HL-60 (cell line): ENCODE data around the gene ZBTB7C.

Source experiments
- DNase-seq, 2 experiments: peaks; one replicate each; pipeline ENCODE4 v3.0.0-alpha.2; 2010 to 2020; ENCODE audit warnings: low read depth in 1 of 2, low spot score in 1 of 2
- H3K27ac ChIP-seq: fragments of 250-450 bp; sonication (Bioruptor Pico); replicated peaks from 2 replicates; pipeline ENCODE4 v1.5.1; 2020; ENCODE audit warnings: mild to moderate bottlenecking, moderate library complexity
- H3K27me3 ChIP-seq: fragments of 250-450 bp; sonication (Bioruptor Pico); 2 replicates; pipeline ENCODE4 v1.5.1; 2021; ENCODE audit warnings: mild to moderate bottlenecking, moderate library complexity; ENCODE audit not compliant: insufficient read depth, poor library complexity, severe bottlenecking
- H3K4me3 ChIP-seq: replicated peaks from 2 replicates; pipeline ENCODE4 v1.5.1; 2011; ENCODE audit warnings: mild to moderate bottlenecking, control low read depth, low read length; ENCODE audit not compliant: insufficient read depth
- GABPA ChIP-seq: IDR thresholded peaks from 2 replicates; pipeline ENCODE4 v1.6.1; 2012; ENCODE audit warnings: low read depth
- POLR2AphosphoS5 ChIP-seq: IDR thresholded peaks from 2 replicates; pipeline ENCODE4 v1.6.1; 2012; ENCODE audit warnings: low read depth
- REST ChIP-seq: IDR thresholded peaks from 2 replicates; pipeline ENCODE4 v1.6.1; 2012; ENCODE audit warnings: low read depth; ENCODE audit not compliant: insufficient replicate concordance
- SPI1 ChIP-seq: IDR thresholded peaks from 2 replicates; pipeline ENCODE4 v1.6.1; 2012; ENCODE audit warnings: low read depth, mild to moderate bottlenecking, borderline replicate concordance
- TF ChIP-seq, protein P1 (sequence below): IDR thresholded peaks from one replicate; pipeline ENCODE4 v1.5.1; 2011; ENCODE audit warnings: low read length, control low read depth, inconsistent platforms; ENCODE audit not compliant: insufficient read depth

Gene ZBTB7C

GRCh38 chr18:48133671-48134251, 275.4 kb downstream of the ZBTB7C start:
- Histone ChIP-seq H3K27ac (no peak overlapping the region), H3K27me3 (peaks cover 53% of the 10 kb centered on the region), H3K4me3 (no peak overlapping the region)
- DNase-seq, result no peak
- TF ChIP-seq SPI1, result no peak
- no peak for TF ChIP-seq GABPA
- no peak for TF ChIP-seq POLR2AphosphoS5
- no peak for TF ChIP-seq REST
- TF ChIP-seq, protein P1, sequence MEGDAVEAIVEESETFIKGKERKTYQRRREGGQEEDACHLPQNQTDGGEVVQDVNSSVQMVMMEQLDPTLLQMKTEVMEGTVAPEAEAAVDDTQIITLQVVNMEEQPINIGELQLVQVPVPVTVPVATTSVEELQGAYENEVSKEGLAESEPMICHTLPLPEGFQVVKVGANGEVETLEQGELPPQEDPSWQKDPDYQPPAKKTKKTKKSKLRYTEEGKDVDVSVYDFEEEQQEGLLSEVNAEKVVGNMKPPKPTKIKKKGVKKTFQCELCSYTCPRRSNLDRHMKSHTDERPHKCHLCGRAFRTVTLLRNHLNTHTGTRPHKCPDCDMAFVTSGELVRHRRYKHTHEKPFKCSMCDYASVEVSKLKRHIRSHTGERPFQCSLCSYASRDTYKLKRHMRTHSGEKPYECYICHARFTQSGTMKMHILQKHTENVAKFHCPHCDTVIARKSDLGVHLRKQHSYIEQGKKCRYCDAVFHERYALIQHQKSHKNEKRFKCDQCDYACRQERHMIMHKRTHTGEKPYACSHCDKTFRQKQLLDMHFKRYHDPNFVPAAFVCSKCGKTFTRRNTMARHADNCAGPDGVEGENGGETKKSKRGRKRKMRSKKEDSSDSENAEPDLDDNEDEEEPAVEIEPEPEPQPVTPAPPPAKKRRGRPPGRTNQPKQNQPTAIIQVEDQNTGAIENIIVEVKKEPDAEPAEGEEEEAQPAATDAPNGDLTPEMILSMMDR, result no peak

DNA sequence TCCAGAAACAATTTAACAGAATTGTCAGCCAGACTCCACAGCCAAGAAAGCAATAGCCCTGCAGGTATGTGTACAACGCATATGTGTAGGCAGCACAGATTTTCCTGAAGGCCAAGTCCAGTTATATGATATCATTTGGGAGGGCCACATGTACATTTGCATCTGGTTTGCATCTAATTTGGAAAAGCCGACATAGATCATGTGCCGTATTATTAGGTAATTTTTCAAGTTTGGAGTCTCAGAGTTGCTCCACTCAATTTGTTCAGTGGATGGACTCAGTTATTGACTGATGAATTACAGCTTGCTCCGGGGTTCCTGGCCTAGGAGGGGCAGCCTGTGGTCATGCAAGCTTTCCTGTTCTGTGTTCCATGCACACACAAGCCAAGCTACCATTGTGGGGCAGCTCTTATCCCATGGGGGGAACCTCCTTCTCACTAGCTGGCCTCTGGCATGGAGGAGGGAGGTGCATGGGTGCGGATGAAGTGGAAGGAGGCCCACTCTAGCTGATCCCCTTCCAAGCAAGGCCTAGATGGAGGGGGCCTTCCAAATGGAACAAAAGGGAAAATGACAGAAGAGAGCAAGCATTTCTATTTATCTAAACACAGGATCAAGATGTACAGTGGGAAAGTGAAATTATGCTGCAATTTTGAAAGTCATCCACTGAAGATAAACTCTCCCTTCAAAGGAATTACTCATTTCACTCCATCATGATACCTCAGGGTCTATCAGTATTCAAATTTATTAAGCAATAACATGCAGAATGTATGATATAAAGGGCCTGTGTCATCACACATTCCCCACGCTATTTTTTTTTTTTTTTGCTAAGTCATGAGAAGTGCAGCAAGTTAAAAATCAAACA, 276.2 kb downstream of the ZBTB7C start:
- TF ChIP-seq SPI1, result no peak
- no peak for TF ChIP-seq GABPA
- TF ChIP-seq, protein P1, result no peak
- TF ChIP-seq REST, result no peak
- no peak for TF ChIP-seq POLR2AphosphoS5
- Histone ChIP-seq H3K4me3 (no peak overlapping the region), H3K27ac (no peak overlapping the region), H3K27me3 (peaks cover 49% of the 10 kb centered on the region)
- no peak for DNase-seq

- Histone ChIP-seq H3K27me3 (peaks cover 31% of the 10 kb centered on the region), H3K27ac (no peak overlapping the region)
These were observed 278.1 kb downstream of the ZBTB7C start for GRCh38 chr18:48131042-48131441.

More at GRCh38 chr18:48131042-48131441, 278.1 kb downstream of the ZBTB7C start:
- TF ChIP-seq GABPA (no peak), REST (no peak), SPI1 (no peak), POLR2AphosphoS5 (no peak)
- TF ChIP-seq, protein P1, result no peak
- no peak for DNase-seq
- no peak overlapping the region for H3K4me3 ChIP-seq
